NCI-H524 (cell line): ENCODE data around the gene DSCAM.

Experiments
- DNase-seq, 2 experiments: peaks; one replicate each; lab custom pipeline; 2025; lab: John Stamatoyannopoulos, UW

Gene DSCAM

DNA sequence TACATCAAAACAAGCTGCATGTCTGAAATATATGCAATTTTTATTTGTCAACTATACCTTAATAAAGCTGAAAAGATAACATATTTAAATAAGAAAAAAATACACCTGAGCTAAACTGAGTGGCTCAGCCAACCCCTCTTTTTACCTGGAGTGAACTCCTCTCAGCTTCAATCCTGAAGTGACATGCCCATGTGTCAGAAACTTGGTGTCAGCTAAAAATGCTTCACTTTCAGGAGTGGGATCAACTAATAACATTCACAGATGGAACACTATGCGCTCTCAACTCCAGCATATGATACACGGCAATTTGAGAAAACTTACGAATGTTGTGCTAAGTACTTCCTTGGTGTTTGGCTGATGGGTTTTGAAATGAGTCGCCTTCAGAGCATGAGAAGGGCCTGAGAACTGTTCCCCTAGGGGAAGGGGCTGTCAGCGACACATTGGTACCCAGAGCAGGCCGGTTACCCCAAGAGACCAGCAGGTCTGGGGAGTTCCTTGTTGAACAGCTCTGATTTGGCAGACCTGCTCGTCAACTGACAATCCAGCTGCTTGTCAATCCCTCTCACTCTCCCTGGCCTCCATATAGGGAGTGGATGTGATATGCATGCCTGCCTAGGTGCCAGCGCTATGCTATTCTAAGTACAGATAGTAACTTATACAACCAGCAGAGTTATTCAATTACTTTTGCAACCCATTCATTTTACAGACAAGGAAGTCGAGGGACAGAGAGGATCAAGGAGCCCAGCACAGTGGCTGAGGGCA lies 712.0 kb downstream of the DSCAM start:
- DNase-seq = no peak

DNA sequence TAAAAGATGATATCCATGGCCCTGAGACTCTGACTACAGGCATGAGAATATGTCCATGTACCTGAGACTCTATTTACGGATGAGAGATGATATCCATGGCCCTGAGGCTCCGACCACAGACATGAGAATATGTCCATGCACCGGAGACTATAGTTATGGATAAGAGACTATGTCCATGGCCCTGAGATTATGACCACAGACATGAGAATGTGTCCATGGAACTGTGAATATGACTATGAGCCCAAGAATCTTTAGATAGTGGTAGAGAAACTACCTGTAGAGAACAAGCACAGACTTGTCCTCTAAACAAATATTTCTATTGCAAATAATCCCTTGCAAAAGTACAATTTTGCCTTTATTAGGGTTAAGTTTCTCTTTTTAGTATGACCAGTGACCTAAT lies 716.5 kb downstream of the DSCAM start:
- no peak for DNase-seq

DNA sequence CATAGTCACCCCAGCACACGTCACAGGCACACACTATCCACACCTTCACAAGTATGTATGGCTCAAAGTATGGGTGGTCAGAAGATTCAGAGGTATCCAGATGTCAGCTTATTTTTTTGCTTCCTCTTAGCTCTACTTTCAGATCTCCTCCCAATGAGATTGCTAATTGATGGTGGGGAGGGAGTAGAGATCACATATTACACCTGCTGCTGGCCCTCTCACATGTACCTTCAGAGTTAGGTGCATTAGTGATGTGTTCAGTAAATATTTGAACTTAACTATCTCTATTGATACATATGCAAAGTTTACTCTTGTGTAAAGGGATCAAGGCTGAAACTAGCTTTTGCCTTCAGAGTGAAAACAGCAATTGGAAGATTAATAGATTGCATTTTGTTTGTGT lies 717.1 kb downstream of the DSCAM start:
- no peak for DNase-seq

DNA sequence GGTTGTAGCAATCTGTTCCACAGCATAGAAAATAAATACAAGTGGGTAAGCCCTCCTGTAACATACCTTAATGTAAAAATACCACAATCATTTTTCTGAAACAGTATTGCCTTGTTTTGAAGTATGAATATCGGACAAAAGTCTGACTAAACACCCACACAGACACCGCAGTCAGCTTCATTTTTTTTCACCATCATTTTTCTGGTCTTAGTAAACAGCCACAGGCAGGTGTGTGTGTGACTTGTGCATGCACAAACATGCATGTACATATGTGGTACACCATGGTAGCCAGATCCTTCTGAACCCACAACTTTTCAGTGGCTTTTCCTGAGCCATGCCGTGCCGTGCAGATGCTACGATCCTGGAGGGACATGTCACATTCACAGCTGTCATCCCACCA lies 718.1 kb downstream of the DSCAM start:
- DNase-seq = no peak

DNA sequence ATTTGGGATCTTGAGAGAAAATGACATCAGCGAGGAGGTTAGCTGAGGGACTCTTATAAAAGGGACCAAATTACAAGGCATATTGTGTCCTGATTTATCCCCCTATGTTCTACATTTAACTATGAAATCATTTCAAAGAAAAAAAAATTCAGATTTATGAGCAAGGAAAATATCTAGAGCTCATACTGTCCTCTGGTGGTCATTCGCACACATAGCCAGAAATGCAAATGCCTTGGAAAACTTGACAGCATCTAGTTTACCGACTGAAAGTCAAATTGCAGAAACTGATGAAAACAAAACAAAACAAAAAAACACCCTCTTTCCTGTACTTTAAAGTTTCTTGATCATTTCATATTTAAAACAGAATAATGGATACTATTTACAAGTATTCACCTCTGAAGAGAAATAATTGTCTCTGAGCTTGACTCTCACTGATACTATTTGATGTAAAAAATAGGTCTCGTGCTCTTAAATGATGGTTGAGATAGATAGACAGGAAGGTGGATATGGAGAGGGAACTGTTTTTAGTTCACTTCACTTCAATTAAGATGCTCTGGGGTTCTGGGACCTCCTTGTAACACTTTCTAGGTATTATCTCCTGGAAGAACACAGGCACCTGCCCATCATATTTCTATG lies 725.9 kb downstream of the DSCAM start:
- peak; percentile 7 to 47 for DNase-seq

DNA sequence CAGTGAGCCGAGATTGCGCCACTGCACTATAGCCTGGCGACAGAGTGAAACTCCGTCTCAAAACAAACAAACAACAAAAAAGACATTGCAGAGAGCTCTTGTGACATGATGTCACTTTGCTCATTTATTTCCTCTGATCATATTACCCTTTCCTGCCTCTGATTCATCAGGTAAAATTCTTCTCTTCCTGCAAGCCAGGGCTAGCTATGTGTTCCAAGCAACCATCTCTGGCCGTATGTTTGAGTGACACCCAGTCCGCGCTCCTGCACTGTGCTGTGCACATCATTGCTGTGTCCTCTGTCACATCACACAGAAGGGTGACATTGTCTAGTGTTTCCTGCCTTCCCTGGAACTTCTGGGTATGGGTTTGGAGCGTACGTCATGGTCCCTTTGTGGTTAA lies 728.4 kb downstream of the DSCAM start:
- no peak for DNase-seq

DNA sequence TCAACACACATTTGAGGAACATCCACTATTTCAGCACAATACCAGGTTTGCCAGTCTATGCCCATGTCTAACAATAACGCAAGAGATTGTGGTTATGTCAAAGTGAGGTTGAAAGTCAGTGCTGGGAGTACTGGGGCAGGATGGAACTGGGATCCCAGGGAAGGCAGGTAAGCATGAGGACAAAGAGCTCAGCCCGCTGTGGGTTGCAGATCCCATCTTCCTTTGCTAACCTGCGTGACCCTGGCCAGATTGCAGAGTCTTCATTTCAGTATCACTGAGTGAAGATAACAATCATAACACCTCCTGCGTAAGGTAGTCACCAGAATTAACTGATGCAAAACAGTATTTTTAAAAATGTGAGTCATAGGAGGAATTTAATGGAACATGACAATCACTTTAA lies 729.7 kb downstream of the DSCAM start:
- no peak for DNase-seq

DNA sequence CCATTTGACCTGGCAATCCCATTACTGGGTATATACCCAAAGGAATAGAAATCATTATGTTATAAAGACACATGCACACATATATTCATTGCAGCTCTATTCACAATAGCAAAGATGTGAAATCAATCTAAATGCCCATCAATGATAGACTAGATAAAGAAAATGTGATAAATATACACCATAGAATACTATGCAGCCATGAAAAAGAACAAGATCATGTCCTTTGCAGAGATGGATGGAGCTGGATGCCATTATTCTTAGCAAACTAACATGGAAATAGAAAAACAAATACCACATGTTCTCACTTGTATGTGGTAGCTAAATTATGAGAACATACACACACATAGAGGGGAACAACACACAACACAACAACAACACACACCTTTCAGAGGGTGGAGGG lies 731.2 kb downstream of the DSCAM start:
- no peak for DNase-seq

DNA sequence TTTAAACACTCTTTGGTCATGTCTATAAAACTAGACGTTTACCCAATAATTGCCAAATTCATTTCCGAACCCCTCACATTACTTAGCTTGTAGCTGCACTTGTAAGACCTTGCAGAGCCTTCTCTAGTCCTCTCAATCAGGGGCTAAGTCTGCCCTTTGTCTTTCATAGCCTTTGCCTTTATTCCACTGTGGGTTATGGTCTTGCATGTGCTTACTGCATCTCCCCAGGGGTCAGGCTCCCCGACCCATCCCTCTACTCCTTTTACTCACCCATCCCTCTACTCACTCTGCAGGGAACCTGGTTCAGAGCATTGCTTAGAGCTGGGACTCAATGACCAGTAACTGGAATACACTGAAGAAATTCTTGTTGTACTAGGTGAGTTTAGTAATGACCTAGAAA lies 744.3 kb downstream of the DSCAM start:
- no peak for DNase-seq

DNA sequence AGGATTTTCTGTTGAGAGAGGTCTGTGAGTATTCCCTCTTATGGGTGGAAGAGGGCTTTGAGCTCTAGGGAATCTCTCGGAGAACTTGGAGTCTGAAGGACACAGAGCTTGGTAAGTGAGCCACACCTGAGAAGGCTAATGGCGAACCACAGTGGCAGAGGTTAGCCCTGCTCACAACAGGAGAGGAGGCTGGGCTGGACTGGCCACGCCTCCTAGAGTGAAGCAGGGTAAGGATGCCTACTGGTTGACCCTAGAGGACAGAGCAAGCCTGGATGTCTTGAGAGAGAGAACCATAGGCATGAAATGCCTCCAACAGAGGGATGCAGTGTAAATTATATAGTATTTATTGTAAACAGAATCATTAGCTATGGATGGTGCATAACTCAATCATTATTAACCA lies 747.1 kb downstream of the DSCAM start:
- DNase-seq = no peak

DNA sequence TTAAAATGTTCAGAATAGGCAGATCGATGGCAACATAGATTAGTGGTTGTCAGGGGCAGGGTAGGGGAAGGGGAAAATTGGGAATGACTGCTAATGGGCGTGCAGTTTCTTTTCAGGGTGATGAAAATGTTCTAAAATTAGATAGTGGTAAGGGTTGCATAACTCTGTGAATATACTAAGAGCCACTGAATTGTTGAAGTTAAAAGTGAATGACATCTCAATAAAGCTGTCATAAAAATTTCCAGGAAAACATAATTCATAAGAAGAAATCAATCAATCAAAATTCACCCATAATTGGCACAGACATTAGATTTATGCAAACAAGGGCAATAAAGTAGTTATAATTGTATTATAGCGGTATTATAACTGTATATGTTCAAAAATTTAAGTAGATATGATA lies 751.5 kb downstream of the DSCAM start:
- no peak for DNase-seq

DNA sequence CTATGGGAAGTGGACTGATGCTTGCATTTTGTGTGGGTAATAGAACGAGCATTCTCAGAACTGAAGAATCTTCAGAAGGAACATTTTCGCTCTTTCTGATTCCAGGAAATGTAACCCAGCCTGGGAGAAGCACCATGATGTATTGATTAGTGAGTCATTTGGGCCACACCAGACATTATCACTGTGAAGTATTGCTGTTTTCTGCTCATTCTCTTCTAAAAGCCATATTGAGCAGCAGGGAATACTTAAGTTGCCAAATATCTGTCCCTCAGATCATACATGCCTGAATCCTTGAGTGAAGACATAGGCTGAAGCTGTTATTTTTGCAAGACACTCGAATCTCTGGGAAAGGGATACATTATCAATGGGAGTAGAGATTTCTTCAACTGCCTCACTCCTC lies 766.6 kb downstream of the DSCAM start:
- no peak for DNase-seq

DNA sequence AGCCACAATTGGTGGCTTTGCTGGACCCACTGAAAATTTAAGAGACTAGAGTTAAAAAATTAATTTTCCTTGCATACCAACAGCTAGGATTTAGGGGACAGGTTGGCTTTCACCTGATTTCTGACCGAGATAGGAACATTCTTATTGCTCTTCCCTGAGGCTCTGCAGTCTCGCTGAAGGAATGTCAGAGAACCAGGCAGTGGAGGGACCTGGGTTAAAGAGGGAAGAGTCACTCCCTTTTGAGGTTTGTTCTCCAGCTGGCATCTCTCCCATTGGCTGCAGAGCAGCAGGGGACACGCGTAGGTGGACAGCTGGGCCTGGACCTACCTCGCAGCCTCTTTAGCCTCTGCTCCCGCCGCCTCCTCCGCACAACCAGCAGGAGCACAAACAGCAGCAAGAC lies 772.2 kb downstream of the DSCAM start:
- DNase-seq = no peak

DNA sequence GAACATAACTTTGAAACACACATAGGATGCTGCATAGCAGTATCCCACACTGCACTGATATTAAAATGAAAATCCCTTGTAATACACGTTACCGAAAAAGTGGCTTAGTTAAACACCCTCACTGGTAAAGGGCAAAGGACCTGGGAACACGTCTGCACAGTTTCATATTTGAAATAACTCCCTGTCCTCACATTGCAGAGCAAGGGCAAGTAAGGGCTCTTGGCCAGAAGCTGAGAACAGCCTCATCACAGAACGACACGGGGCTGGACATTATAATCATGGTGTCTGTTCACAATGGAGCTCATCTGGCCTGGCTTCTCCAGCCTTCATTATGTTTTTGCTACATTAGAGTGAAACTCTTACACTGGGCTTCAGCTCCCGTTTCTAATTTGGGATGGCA lies 772.8 kb downstream of the DSCAM start:
- no peak for DNase-seq

DNA sequence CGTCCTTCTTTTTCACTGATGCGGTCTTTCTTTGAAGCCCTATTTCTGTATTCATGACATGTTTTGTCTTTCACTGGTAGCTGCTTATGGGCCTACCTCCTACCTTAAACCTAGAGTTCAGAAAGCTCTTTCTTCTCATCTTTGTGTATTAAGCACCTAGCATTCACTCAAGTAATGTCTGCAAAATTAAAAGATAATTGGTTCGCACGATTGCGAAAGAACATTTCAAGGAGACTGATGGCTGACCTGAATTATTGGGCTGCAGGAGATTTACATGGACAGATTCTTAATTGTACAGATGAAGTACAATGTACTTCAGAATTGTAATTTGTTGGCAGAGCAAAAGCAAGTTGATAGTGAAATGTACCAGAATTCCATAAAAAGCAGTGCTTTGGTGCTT lies 773.3 kb downstream of the DSCAM start:
- no peak for DNase-seq

DNA sequence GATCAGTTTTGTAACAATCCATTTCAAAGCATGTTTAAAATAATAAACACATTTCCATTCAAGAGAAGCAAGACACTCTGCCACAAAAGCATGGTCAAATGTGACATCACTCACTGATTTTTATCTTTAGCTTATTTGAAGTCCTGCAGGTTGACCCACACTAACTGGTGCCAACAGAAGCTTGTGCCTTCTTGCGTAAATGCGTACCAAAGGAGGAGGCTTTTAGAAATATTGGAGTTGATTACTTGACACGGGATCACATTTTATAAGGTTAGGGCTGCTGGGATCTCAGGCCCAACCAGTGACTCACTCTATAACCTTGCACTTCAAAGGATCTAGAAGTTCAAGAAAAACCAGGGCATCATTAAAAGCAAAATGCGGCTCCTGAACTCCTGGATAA lies 776.1 kb downstream of the DSCAM start:
- no peak for DNase-seq

DNA sequence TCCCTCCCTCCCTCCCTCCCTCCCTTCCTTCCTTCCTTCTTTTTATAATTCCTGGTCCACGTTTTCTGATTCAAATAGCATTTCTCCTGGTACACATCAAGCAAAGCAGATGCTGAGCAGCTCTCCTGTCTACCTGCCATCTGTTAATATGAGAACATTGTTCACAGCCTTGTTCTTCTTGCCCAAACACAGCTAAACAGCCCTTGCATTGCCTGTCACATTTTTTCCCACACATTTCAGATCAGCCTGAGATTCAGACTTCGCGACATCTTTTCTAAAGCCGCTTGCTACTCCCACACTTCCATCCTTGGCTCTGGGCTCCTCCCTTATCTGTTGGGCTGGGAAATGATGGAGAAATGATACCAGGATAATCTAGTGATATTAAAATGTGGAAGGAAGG lies 779.2 kb downstream of the DSCAM start:
- DNase-seq = peak; percentile 35 to 91

DNA sequence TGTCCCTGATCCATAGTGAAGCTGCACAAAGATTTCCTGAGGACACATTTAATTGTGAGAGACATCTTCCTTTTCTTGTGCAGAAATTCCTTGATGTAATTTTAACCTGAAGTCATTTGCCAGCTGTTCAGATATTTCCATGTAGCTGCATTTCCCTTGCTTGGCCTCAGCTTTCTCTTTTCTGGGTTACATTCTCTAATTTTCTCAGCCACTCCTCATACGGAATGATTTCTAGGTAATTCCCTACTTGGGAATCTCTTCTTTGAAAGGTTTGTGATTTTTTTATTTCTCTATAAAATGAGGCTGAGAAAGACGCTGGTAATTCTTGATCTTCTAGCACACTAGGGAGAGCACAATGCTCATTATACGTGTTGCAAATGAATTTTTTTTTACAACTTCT lies 780.7 kb downstream of the DSCAM start:
- no peak for DNase-seq

DNA sequence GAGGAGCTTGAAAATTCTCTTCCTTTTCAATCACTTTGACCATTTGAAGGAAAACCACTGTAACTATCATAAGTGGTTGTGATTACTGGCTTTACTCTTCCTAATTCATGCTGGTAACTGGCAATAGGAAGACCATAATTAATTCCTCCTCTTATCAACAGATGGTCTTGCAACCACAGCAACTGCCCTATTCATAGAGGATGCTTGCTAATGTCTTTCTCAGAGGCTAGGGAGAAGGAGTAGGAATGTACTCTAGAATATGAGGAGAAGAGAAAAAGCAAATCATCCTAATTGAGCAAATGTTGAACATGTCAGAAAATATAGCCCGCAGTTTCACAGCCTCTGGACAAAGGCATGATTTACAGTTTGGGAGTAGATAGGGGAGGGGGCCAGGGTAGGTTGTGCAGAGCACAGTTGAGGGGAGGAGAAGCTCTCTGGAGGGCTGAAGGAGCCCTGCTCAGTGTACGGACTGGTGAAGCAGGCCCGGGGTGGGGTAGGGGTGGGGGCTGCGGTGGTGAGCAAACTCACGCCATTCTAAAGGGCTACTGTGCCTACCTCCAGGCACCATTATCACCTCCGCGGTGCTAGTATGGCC lies 786.8 kb downstream of the DSCAM start:
- DNase-seq = peak; percentile 34 to 77

DNA sequence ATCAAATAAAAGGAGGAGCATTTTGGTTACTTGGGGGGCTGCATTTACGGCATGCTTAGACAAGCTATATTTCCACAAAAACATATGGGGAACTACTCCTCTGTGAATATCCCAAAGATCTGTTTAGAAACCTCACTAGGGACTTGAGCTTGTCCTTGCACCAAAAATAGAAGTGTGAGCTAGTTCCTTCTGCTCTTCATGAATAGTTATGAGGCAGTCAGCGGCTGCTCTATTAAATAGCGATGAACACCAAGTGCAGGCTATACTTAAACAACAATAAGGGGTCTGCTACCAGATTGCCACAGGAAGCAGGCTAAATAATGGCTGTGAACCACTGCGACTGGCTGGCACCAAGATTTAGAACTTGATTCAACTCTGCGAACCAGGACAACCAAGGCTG lies 789.6 kb downstream of the DSCAM start:
- DNase-seq = peak in 1 of 2 experiments; percentile 47

DNA sequence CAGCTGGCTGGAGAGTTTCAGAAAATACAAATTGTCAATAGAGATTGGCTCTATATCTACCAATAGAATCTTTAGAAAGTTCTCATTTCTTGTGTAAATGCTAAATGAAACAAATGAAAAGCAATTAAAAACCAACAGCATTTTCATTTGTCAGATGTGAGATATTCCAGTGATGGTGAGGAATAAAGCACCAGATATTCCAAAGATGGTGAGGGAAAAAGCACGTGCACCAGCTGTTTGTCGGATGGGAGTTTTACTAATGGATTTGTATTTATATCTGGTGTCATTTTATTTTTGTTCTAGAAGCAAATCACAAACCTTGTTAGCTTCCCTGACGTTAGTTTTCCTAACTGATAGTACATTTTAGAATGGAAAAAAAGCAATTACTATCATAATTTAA lies 790.9 kb downstream of the DSCAM start:
- no peak for DNase-seq

DNA sequence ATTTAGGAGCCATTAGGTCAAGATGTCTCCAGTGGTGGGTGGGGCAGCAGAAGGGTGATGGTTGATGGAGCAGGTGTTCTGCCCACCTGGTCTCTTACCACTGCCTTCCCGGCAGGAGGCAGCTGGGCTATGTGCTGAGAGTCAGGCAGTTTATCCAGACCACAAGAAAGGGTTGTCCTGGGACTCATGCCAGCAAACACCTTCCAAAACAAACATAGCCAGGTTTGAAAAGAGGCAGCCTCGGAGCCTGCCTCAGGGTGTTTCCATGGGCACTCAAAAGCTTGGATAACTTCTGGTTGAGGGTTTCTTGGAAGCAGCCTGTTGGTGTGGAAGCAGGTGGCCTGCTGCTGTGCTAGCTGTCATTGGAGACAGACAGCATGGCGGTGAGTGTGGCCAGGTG lies 792.6 kb downstream of the DSCAM start:
- DNase-seq = peak; percentile 65 to 92

DNA sequence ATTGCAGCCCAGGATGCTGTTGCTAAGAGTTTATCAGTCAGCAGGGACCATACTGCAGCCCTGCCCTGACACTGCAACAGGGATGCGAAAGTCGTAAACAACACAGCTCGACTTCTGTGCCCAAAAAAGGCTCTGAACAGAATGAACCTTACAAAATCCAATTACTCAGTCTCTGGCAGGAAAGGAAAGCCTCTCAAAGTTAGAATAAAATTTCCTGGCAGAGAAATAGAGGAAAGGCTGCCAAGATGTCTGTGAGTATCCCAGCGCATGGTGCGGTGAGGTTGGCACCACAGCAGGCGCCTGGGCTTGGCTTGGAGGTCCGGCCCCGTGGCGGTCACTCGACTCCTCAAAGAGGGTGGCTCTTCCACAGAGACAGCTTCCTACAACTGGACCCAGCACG lies 794.0 kb downstream of the DSCAM start:
- DNase-seq = no peak

DNA sequence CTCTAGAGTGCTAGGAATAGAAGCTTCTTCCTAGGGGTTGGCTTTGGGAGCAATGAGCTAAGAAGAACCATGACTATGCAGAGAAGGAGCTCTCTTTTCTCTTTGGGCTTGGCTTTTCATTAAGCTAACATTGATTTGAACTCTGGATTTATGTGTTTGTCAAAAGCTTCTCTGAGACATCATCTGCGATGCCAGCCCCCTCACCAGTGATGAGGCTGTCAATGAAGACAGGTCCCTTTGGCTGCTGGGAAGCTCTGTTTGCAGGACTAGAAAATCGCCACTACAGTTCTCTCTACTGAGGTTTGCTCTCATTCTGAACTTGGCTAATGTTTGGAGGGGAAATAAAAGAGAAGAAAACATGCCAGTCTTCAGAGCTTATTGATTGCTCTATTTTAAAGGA lies 794.7 kb downstream of the DSCAM start:
- no peak for DNase-seq
